ENCODE data around the gene MACROD2. TPM values are rescaled to one million over a fixed set of nuclear protein-coding genes. Genes with fewer than 3 reads are reported as not detected.
"Not testable (repeated sequence)": the region's sequence is repeated elsewhere in the genome, so short reads cannot be mapped to it uniquely, and the experiment has no call there.

The MACROD2 gene
- total RNA-seq, 1 experiment from 2014 or later = 0.86 TPM

DNA sequence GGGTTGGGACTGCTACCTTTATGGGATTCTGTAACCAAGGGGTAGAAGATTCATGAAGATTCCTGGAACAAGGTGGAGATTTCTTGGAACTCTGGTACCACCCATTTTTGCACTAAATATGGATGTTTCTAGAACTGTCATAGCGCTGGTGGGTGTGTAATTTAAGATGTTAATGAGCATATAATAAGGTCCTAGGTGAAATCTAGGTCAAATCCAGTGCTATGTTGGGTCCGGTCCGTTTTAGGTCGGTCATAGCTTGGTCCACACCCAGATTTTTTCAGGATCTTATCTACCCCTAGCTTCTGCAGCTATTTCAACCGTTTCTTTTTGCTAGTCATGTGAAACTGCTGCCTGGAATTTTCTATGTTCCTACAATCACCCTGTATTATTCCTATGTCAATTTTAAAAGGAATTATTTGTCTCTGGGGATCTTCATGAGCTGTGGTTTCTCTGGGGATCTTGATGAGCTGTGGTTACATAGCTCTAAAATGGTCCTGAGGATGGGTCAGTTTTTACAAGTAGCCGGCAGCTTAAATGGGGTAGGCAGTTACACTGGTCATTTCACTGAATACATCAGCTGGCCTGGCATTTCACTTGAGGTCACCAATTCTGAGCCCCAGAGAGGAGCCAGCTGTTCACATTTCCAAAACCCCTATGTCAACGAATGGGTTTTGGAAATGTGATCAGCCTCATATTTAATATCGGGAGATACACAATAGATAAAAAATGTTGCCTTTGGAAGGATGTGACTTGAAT lies 994.4 kb downstream of the MACROD2 start:
- DNase-seq (ENCODE audit: low read depth) = no peak

DNA sequence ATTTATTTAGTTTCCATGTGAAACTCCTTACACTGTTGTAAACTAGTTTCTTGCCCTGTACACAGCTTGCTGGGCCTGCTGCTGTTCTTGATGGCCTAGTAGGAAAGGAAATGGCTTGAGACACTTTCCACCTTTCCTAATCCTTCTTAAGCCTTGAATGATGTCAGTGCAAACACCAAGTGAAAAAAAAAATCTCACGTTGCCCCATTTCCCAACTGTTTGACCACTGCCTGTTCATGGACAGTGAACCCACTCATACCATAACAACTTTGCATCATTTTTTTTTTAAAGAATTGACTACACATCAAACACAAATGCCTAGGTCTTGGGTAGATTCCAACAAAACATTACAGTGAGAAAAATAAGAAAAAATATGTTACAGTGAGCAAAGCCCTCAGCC lies 995.7 kb downstream of the MACROD2 start:
- no peak for DNase-seq (ENCODE audit: low read depth)

DNA sequence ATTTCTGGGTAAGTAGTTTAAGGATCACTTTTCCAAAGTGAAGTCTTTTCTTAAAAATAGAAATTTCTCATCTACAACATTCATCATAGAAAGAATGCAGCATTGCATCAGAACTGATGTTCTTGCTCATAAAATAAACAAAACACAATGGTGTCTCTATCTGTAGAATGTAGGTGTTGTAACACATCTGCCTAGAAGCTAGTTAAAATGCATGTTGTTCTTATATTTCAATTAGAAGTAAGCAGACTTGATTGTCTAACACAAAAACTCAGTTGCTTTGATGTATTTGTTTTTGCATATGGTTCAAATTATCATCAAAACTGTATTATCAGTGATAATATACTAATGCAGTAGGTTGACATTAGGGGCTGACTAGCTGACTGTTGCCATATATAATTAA lies 996.8 kb downstream of the MACROD2 start:
- no peak for DNase-seq (ENCODE audit: low read depth)

DNA sequence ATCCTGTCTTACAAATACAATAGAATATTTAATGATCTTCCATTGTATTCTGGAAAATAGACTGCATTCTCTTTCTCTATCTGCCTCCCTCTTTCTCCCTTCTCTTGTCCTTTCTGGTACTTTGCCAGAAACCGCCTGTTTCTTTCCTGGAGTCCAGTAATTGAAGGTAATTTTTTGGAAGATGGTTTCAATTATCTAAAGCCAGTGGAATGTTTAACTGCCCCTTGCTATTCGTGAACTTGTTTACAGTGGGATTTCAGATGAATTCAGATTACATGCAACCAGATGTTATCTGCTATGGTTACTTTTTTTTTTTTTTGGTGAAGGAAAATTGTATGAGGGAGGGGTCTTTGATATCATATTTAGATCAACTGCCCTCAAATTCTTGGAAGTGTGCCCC lies 997.6 kb downstream of the MACROD2 start:
- DNase-seq (ENCODE audit: low read depth) = no peak

DNA sequence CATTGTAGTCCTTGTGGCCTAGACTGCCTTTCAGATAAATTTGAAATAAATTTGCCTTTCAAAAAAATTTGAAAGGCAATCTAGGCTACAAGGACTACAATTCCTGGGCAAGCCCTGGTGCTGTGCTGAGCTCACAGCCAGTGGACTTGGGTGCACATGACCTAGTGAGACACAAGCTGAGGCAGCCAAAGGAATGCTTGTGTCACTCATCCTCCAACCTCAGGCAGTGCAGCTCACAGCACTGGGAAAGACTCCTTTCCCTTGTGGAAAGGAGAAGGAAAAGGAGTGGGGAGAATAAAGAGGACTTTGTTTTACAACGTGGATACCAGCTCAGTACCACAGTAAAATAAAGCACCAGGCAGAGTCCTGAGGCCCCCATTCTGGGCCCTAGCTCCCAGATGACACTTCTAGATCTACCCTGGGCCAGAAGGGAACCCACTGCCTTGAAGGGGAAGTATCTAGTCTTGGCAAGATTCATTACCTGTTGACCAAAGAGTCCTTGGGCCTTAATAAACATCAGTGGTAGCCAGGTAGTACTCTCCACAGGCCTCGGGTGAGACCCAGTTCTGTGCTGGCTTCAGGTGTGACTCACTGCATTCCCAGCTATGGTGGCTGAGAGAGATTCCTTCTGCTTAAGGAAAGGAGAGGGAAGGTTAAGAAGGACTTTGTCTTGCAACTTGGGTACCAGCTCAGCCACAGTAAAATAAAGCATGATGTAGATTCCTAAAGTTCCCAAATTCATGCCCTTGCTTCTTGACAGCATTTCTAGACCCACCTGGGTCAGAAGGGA lies 1001.8 kb downstream of the MACROD2 start:
- no peak for DNase-seq (ENCODE audit: low read depth)

DNA sequence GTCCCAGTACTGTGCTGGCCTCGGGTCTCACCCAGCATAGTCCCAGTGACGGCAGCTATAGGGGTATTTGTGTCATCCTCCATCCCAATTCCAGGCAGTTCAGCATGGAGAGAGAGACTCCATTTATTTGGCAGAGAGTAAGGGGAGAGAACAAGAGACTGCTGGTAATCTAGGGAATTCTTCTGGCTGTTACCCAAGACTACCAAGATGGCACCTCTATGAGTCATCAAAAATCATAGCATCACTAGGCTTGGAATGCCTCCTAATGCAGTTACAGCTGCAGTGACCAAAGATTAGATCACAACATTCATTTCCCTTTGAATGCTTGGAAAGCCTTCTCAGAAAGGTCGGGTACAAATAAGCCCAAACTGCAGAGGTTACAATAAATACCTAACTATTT lies 1002.5 kb downstream of the MACROD2 start:
- DNase-seq (ENCODE audit: low read depth) = peak; percentile 32

DNA sequence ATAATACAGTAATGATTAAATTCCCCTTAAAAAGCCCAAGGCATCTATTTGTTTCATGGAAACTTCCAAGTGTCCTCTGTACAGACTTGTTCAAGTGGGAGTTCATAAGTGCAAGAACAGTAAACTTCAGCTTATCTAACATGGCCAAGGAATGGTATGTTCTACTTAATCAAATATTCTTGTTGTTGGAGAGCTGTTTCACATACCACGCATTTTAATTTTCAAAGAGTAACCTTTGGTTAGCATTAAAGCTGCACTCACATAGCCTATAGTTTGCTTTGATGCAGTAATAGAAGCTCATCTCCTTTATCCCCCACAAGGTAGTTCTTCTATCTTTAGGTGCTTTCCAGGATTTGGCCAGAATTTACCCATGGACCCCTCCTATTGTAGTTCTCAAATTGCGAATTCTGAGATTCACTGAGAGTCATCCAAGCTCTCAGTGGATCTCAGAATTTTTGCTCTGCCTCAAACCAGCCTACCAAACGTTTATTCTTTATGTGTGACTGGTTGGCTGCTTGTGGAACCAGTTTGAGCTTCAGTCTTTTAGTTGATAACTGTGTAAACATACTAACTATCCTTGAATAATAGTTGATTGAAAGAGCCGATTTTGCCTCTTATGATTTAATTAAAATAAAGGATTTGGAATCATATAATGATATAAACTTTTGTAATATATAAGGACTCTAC lies 1010.1 kb downstream of the MACROD2 start:
- DNase-seq (ENCODE audit: low read depth) = no peak

DNA sequence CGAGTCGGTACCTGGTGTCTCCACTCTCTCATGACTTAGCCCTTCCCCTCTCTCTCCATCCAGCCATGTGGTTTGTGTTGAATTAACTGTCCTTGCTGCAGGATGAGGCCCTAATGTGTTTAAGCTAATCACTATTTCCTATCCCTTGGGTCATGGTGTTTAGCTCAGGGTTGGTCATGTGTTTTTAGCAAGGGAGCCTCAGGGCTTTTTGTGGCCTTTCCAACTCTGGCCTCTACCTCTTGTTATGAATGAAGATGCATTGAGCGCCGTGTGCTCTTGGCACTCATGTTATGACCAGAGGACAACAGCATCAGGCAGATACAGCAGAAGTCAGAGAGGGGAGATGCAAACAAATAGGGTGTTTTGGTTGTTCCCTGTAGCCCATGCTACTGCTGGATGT lies 1016.3 kb downstream of the MACROD2 start:
- no peak for DNase-seq (ENCODE audit: low read depth)

DNA sequence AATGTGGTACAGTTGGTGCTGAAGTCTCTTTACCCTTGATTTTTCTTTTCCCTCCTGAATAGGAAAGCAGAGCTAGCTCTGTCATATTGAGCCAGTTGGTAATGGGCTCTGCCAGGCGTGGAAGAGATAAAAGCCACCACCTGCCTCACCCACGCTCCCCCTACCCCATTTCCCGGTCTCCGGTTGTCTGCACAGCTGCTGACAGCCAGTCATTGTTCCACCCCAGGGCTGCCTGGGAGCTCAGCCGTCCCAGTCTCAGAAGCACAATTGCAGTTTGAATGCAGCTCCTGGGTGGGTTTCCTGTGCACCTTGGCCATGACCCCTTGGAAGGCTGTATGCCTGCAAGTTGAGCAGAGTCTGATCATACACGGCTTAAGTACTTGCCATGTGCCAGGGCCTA lies 1017.2 kb downstream of the MACROD2 start:
- no peak for DNase-seq (ENCODE audit: low read depth)

DNA sequence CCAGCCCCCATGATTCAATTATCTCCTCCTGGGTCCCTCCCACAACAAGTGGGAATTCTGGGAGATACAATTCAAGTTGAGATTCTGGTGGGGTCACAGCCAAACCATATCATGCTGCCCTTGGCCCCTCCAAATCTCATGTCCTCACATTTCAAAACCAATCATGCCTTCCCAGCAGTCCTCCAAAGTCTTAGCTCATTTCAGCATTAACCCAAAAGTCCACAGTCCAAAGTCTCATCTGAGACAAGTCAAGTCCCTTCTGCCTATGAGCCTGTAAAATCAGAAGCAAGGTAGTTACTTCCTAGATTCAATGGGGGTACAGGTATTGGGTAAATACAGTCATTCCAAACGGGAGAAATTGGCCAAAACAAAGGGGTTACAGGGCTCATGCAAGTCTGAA lies 1021.6 kb downstream of the MACROD2 start:
- not testable (repeated sequence) for DNase-seq (ENCODE audit: low read depth)

DNA sequence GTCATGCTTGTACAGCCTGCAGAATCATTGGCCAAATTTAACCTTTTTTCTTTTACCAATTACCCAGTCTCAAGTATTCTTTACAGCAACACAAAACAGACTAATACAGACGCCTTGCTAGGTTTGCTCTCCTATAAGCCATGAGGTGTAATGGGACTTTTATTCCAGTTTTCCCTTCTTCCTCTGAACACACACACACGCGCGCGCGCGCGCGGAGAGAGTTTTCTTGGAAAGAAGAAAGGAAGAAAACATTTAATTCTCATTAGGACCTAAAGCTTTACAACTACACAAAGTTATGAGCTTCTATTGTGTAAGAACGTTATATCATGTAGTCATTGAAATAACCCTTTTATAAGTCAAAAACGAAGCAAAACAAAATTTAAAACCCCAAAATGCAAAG lies 1023.6 kb downstream of the MACROD2 start:
- DNase-seq (ENCODE audit: low read depth) = no peak

DNA sequence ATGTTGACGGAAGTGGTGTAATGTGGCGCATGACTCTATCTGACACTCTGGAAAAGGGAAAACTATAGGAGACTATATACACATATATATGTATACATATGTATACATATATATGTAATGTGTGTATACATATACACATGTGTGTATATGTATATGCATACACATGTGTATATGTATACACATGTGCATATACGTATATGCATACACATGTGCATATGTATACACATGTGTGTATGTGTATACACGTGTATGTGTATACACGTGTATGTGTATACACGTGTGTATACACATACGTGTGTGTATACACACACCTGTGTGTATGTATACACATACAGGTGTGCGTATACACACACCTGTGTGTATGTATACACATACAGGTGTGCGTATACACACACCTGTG lies 1025.5 kb downstream of the MACROD2 start:
- DNase-seq (ENCODE audit: low read depth) = no peak

DNA sequence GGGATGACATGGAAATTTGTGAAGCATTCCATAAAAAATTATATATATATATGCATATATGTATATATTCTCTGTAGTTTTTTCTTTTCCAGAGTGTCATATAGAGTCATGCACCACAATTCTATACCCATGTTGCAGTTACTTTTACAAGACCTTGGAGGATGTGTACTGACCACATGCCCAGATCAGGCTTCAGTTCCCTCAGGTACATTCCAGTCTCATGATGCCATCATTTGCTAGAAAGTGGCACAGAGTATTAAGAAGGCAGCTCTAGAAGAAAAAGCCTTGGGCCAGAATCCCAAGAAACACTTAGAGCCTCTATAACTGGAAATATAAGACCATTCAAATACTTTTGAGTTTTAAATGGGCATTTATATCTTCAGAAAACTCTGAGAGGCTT lies 1027.6 kb downstream of the MACROD2 start:
- no peak for DNase-seq (ENCODE audit: low read depth)

DNA sequence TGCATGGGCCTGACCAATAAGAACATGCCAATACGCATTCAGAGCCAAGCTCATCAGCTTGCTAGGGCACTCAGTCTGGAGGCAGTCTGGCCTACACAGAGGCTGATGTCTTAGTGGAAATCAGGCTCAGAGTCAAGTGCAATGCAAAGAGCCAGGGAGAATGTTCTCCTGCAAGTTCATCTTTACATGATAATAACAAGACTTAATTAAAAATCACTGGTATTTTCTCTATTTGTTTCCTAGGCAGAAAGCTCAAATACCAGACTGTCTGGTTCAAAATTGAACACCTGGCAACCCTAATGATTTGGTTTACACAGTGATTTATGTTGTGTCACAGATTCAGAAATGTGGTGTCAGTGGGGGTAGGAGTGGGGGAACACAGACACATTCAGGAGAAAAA lies 1031.4 kb downstream of the MACROD2 start:
- no peak for DNase-seq (ENCODE audit: low read depth)

DNA sequence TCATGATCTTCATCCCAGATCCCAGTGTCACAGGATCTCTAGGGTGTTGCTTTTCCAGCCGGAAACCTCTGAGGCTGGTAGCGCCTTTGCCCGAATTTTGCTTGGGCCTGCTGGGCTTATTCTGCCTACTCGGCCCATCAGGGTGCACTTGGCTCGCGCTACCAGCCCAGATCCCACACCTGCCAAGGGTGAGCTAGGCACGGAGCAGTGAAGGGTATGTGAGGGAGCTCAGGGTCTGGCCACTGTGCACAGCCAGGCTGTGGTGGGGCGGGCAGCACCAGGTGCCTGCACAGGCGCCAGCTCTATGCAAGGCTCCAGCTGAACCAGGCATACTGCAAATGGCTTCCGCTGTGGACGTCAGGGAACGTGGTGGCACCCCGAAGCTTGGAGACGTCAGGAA lies 1035.5 kb downstream of the MACROD2 start:
- DNase-seq (ENCODE audit: low read depth) = no peak

DNA sequence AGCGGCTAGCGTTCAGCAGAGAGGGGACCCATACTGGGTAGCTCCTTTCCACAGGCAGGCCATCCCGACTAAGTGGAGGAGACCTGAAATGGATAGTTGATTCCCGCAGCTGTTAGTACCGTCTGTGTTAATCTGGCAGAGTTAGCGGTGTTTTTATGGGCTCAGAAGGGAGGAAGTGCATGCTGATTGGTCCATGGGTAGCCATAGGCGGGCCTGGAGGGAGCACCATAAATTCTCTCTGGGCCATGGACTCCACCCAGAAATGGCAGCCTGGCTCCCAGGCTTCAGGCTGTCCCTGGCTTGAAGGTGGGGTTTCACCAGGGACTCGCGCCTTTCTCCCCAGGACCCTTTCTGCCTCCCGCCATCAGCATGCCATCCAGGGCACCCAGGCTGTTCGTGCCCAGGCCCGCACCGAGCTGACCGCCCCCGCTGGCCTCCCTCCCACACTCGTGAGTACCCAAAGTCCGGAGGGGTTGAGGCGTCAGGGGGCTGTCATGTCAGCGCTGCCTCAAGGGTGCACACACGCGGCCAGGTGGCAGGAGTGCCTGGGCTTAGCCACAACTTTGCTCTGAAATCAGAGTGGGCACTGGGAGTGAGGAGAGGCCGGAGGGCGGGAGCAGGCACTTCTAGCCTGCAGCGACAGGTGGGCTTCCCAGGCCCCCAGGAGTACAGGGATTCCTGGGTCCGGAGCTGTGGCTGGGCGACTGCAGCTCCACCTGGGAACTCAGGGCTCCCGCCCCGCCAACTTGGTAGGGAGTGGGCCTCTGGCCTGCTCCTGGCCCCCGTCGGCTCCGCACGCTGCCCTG lies 1036.4 kb downstream of the MACROD2 start:
- peak; percentile 52 for DNase-seq (ENCODE audit: low read depth)

DNA sequence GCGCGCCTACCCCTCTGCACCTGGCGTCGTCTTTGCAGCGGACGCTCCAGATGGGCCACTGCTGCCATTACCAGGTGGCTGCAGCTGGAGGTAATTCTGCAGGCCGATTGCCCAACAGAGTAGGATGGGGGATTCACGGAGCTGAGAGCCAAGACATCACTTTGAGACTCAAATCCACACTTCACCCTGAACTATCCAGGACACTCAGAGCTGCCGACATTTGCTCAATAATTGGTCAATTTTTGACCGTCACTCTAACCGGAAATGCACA lies 1037.0 kb downstream of the MACROD2 start:
- DNase-seq (ENCODE audit: low read depth) = no peak

DNA sequence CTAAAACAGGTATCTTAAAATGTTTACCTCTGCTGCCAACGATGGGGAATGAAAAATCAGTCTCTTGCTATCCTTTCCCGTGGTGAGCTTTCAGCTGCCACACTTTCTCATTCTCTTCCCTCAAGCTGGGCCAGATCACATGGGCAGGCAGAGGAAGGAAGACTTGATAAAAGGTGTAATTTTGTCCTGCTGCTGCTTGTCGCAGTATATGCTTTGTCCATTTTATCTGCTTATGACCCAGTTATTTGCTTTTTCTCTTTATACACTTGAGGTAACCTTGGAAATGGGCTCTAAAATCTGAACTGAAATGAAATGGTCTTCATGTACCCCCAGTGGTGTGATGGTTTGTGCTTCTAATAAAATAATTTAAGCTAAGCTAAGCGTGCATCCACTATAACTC lies 1038.0 kb downstream of the MACROD2 start:
- DNase-seq (ENCODE audit: low read depth) = no peak

DNA sequence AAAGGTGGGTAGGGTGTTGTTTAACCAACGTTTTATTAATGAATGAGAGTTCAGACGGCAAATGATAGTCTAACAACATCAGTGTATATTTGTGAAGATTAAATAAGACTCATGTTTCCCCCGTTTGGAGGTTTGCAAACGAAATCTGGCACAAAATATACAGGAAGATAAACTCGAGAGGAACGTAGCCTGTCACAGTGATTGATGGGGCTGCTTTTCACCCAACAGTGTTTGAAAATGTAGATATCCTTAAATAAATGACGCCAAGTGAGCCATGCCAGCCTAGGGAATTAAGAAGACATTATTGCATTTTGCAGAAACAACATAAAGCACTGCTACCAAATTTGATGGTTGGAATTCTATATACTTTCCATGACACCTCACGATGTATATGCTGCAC lies 1038.6 kb downstream of the MACROD2 start:
- no peak for DNase-seq (ENCODE audit: low read depth)

DNA sequence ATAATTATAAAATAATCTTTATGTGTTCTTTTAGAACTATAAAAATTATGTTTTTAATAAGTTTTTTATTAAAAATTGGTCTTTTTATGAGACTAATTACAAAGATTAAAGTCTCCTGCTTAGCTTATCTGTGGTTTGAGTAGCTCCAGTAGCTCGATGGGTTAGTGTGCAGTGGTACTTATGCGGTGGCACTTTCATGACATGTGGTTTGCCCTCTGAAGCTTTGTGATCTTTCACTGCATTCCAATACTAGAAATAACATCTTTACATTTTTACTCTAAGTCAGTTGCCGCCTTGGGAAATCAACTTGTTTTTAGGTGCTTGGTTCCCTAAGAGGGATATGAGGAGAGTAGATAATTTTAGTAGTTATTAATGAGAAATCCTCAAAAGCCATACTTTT lies 1041.6 kb downstream of the MACROD2 start:
- no peak for DNase-seq (ENCODE audit: low read depth)

DNA sequence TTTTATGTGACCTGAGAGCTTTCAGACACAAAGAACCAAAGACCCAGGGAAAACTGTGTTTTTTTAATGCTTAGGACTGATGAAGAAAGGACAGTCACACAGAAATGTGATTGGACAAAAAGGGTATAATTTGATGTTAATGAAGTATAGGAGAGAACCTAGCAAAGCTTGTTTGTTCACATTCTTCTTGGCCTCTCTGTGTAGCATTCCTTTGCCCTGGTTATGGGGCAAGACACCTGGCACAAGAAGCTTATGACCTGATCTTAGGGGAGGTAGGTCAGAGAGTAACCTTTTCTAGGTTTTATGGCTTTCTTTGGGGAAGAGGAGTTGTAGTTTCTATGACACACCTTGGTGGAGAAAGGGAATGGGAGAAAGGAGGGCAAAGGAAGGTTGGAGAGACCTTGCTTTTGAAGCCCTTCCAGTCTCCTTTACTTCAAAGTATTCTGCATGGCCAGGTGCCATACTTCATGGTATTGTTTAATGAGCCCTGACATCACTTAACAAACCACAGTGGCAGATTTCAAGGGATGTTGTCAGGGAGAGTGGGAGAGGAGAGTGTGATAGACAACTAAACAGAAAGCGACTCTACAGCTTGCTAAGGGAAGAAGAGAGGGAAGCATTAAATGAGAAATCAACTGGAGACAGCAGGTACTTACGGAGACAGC lies 1043.9 kb downstream of the MACROD2 start:
- no peak for DNase-seq (ENCODE audit: low read depth)

DNA sequence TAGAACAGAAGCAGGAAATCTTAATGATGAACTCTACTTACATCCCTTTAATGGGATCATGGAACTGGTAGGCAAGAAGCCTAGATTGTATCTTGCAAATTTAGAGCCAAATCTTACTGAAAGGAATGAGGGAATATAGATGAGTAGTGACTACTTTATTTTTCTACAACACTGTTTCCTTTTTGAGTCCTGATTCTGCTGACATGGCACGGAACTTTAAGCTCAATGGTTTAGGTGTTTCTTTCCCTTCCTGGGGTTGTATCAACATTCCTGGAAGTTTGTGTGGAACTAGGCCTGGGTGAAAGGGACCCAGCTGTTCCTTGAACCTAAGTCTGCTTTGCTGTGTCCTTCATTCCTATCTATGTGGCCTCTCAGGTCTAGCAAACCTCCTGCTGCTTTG lies 1047.4 kb downstream of the MACROD2 start:
- DNase-seq (ENCODE audit: low read depth) = no peak

Measured in Daoy (cell line).